DMS53 treated with DMSO at 0.1 percent for 48 hours (cell line): ENCODE measurements around the gene HGFAC.
"Not testable (repeated sequence)": the region's sequence is repeated elsewhere in the genome, so short reads cannot be mapped to it uniquely, and the experiment has no call there.

ENCODE experiments used
- DNase-seq: peaks from one replicate; lab custom pipeline; 2025; ENCODE audit not compliant: unreplicated experiment; lab: John Stamatoyannopoulos, UW

HGFAC gene

DNA sequence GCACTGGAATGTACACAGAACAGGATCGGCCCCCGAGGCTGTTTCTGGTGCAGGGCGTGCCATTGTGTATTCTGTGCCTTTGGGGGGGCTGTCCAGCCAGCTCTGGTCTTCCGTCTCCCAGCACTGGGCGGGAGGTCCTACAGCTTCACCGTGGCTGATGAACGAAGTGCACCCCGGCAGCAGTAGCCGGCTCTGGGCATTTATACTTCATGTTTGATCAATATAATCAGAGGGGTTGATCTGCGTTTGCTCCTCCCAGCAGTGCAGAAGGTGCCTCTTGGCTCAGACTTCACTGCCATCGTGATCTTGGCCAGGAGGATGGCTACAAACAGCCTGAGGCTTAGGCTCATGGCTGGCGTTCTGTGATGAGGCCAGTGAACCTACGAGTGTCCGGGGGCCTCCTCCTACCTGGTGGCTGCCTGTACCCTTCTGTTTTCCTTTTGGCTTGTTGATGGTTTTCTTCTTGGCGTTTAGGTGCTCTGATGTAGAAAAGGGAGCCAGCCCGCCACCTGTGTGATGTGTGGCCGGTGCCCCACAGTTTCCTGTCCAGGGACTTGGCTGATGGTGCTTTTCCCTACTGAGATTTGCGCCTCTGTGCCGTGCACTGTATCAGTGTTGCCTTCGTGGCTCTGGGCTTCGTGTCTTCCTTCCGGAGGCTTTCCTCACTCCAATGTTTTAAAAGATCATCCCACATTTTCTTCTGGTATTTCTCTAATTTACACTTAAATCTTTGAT lies 31.2 kb upstream of the HGFAC start:
- DNase-seq: no peak

DNA sequence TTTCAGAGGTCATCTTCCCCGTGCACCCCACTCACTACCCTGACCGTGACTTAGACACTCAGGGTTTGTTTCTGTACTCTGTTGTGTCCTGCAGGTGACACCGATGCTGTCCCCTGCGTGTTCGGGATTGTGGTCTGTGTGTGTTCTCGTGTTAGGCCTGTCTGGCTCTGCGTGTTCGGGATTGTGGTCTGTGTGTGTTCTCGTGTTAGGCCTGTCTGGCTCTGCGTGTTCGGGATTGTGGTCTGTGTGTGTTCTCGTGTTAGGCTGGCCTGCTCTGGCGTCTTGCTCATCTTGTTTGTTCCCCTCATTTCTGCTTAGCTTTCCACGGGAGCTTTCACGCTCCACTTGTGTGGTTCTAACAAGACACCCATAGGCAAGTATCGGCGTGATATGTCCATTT lies 30.6 kb upstream of the HGFAC start:
- not testable (repeated sequence) for DNase-seq

DNA sequence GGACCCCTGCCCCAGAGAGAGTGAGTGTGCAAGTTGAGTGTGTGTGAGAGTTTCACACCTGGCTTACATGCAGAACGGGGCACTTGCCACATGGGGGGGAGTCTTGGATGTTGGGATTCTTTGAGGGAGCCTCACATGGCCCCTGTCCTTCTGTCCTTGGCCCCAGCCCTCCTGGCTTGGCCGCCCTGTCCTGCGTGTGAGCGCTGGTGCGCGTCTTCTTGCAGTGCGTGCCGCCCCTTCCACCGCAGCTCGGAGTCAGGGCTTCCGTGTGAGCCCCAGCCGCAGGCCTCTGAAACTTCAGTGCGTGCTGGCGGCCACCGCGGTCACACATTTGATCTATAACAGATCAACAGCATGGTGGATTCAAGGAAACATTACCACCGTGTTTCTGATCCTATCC lies 30.1 kb upstream of the HGFAC start:
- no peak for DNase-seq

DNA sequence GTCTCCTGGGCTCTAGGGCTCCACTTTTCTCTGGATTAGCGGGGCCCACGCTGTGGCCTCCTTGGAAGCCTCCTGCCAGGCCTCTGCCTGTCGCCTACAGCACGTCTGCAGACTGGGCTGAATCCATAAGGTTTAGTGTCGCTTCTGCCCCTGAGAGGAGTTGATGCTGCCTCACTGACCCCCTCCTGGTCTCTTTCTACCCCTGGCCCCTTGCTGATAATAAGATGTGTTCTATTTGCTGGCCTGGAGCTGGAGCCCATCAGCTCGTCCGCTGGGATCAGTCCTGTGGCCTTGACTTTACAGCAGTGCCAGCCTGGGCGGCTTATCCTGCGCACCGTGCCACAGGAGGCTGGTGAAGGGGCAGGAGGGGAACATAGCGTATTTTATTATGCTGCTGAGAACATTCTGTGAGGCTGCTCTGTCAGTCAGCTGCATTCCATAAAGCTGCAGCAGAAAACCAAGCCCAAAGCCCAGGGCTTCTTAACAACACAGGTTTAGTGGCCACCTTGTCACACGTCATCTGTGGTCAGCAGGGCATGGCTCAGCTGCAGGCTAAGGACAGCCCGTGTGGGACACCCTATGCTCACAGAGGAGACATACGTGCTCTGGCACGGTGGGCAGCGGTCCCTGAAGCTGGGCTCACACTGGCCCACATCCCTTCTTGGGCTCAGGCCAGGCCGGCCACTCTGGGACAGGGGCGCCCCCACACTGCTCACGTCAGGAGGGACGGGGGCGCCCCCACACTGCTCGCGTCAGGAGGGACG lies 29.3 kb upstream of the HGFAC start:
- DNase-seq: no peak

DNA sequence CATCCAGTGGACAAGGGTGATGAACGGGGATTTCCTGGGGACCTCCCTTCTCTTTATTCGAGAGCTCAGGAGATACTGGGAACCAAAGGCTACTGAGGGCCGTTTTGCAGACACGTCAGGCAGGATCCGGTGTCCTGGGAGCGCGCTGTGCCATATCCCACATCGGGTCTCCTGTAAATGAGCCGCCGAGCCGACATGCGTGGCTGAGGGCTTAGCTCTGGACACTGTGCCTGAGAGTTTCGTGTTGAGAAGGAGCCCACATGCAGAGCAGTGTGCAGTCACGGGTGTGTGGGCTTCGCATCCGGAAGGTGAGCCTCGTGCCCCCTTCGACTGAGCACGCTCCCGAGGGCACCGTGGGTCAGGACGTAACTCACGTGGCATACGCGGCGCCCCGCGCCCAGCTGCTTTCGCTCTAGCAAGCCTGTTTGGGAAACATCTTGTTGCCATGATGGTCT lies 28.5 kb upstream of the HGFAC start:
- no peak for DNase-seq

DNA sequence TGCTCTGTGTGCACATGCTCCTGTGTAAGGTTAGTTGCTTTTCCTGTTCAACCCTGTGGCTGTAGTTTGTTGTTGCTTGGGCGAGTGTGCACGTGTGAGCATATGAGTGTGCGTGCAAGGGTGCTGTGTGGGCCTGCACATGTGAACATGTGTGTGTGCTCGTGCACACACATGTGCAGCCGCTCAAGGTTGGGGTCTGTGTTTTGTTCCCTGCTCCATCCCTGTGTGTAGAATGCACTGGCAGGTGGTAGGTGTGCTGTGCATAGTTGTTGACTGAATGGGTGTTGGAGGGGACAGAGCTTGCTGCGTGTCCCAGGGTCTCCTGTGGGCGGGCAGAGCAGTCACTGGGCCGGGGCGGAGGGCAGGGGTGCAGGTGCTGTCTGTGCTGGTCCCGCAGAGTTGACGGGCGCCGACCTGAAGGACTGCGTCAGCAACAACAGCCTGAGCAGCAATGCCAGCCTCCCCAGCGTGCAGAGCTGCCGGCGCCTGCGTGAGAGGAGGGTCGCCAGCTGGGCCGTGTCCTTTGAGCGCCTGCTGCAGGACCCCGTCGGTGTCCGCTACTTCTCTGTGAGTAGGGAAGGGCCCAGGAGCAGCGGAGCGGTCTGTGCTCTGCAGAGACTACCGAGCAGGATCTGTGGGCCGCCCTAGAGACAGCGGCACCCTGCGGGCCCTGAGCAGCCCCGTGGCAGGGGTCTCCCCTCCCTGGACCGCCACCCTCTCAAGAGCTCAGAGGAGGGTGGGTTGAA lies 27.9 kb upstream of the HGFAC start:
- DNase-seq: no peak

DNA sequence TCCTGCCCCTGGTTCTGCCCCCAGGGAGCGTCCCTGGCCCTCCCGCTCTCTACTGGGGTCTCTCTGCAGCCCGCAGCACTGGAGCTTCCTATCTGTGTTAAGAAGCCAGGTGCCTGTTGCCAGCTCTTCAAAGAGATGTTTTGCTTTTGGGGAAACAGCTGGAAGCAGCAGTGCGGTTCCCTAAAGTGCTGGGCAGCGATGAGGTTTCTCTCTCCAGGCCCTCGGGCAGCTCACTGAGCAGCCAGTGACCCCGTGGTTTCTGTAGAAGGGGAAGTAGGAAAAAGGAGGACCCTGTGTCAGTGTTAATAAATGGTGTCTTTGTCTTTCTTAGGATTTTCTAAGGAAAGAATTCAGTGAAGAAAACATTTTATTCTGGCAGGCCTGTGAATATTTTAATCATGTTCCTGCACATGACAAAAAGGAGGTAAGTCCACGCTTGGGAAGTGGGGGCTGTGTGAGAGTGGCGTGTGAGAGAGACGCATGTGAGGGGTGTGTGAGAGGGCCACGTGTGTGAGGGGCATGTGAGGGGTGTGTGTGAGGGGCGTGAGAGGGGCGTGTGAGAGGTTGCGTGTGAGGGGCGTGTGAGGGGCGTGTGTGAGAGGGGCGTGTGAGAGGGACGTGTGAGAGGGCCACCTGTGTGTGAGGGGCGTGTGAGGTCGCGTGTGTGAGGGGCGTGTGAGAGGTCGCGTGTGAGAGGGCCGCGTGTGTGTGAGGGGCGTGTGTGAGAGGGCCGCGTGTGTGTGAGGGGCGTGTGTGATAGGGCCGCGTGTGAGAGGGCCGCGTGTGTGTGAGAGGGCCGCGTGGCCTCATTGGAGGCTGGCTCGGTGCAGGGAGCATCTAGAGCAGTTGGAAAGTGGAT lies 27.1 kb upstream of the HGFAC start:
- no peak for DNase-seq

DNA sequence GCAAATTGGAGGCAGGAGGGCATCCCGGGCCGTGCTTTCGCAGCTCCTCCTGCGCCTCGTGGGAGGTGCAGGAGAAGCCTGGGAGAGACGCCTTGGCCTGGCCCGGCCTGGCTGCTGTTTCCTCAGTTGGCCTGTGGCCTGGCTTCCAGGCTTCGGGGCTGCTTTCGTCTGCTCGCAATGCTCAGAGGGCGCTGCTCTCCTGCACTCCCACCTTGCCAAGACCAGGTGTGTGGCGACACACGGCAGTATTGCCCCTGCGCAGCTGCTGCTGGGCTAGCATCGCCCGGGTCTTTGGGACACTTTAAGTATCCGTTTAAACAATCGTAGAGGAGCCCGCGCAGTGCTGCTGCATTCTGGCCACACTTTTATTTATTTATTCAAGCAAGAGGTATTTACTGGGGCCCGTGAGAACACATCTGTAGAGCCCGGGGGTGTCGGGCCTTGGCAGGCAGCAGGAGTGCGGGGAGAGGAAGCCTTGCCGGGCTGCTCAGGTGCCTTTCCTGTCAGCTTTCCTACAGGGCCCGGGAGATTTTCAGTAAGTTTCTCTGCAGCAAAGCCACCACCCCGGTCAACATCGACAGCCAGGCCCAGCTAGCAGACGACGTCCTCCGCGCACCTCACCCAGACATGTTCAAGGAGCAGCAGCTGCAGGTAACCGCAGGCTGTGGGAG lies 26.2 kb upstream of the HGFAC start:
- no peak for DNase-seq

DNA sequence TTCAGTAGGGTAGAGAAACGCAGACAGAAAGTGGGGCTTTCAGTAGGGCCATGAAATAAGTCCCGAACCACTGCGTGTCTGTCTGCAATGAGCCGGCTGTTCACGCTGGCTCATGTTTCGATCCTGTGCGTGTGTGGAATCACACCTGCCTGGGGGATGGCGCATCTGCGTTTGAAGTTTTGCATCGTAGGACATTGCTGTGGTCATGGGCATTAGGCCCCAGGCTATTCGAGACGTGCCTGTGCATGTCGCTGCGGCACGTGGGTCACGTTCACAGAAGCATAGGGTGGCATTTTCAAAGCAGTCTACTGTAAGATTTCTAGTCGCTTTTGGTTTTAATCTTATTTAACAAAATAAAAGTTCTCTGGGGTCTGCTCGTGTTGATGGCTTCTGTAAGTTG lies 25.5 kb upstream of the HGFAC start:
- no peak for DNase-seq

DNA sequence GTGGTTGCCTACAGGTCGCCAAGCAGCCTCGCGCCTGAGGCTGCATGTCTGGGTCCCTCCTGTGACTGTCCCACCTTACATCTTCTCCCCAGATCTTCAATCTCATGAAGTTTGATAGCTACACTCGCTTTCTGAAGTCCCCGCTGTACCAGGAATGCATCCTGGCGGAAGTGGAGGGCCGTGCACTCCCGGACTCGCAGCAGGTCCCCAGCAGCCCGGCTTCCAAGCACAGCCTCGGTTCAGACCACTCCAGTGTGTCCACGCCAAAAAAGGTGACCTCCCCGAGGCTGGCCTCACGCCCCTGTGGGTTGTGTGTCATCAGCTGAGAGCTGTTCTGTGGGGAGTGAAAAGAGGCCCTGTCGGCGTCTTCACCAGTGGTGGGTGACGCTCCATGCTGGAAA lies 24.9 kb upstream of the HGFAC start:
- DNase-seq: no peak

DNA sequence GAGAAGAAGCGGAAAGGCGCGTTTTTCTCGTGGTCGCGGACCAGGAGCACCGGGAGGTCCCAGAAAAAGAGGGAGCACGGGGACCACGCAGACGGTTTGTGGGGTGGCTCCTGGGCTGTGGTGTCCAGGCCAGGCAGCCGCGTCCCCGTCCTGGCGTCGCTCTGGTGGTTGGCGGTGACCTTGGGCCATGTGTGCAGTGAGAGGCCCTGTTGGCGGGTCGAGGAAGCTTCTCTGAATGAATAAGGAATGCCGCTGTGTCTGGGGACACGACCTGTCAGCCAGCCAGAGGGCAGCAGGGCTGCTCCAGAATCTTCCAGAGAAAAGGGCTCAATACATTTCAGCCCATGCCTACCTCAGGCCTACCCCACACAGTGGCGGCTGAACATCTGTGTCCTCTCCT lies 24.3 kb upstream of the HGFAC start:
- no peak for DNase-seq

DNA sequence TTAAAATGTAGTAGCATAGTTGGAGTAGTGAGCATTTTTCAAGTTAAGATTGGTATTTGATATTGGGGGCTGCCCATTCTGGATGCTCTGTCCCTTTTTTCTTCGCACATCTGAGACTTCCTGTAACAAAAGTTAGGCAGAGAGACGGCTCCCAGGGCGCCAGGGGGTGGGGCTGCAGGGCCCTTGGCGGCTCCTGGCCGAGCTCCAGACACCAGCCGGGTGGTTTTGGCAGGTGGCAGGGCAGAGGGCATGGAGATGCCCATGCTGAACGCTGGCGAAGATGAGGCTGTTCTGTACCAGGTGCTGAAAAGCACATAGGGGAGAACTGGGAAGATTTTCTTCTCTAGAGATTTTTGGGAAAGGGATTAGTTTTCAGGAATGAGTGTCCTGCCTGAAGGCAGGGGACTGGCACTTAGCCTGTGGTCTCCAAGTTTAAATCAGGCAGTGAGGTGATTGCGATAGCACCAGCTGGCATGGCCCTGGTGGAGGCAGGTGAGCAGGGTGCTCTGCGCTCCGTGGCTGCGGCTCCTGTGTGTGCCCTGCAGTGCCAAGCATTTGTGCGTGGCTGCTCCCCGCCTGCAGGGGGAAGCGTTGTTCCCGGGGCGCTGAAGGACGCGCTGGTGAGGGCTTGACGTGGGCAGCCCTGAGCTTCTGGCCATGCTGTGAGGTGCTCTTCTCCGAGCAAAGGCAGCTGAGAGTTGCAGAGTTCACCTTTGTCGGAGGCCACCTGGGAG lies 23.6 kb upstream of the HGFAC start:
- no peak for DNase-seq

DNA sequence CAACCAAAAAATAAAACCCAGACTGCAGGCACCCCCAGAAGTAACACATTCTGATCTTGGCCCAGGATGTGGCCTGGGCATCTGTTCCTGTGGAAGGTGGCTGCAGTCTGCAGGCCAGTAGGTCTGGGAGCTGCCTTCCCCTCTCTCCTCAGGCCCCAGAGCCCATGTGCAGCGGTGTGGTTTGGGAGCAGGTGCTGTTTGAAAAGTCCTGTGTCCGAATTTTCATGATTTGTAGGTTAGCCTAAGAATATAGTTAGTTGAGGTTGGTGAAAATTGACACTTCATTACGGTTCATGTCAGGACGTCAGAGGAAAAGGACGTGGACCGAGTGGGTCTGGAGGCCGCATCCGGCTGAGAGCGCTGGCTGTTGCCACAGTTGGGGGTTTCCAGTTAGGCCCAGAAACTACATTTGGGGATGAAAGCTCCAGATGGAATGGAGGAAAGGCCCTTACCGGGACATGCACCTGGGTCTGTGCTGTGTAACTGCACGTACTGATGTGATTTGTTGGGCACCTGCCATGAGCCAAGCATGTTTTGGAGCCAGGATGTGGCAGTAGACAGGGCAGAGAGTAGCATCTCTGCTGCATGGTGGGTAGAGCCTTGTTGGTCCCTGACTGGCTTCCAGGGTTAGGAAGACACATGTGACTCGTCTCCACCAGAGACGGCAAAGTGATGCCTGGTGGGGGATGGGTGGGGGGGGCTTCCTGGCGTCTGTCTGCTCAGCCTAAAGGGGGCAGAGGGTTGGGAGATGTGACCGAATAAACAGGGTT lies 21.7 kb upstream of the HGFAC start:
- DNase-seq: no peak

DNA sequence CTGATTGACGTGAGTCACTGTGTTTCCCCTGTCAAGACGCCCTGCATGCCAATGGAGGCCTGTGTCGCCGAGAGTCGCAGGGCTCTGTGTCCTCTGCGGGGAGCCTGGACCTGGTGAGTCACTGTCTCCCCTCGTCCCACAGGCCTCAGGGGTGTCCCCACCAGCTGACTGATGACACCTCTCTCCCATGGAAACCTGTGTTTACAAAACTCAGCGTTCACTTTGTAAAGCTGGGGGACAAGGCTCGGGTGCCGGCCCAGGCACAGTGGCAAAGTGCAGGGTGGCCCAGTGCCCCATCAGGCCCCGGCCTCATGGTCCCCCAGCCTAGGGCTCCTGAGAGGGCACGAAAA lies 21.2 kb upstream of the HGFAC start:
- DNase-seq: no peak

DNA sequence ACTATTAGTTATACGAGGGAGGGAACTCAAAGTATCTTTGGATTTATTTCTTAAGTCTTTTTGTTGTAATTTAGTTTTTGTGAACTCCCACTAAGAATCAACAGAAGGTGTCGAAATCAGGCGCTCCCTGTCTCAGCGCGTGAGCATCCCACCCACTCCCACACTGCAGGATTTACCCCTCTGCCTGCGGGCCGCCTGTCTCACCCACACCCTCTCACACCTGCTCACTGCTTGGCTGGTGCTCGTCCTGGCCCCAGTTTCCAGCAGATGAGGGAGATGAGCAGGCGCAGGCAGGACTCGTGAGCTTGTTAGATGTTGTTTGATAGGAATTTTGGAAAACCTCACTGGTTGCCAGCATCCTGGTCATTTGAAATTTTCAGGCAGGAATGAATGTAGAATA lies 20.8 kb upstream of the HGFAC start:
- no peak for DNase-seq

DNA sequence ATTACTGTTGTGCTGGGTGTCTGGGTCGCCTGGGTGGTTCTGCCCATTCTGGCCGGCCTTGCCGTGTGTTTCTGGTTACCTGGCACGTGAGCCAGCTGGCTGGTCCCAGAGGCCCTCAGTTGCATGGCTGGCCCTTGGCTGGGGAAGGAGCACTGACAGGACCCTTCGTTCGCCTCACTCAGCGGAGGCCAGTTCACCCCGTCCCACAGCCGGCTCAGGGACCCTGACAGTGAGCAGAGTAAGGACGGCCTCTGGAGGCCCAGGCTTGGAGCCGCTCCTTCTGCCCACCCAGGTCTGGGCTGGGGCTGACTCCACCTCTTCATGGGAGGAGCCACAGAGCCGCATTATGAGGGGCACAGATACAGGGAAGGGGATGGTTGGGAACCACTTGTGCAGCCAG lies 20.3 kb upstream of the HGFAC start:
- no peak for DNase-seq

DNA sequence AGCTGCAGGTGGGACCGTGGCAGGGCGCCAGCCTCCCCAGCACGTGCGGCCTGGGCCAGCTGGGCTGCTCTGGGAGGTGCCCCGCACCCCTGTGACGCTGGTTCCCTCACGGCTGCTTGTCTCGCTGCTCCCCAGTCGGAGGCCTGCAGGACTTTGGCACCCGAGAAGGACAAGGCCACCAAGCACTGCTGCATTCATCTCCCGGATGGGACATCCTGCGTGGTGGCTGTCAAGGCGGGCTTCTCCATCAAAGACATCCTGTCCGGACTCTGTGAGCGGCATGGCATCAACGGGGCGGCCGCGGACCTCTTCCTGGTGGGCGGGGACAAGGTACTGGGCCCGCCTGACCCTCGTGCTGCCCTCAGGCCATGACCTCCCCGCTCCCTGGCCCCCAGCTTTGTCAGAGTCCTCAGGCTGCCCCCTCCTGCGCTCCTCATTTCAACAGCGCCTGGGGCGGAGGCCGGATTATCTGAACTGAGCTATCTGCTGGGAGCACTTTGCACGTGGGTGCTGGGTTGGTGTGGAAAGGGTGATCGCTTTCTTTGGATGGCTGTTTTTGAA lies 19.4 kb upstream of the HGFAC start:
- no peak for DNase-seq

DNA sequence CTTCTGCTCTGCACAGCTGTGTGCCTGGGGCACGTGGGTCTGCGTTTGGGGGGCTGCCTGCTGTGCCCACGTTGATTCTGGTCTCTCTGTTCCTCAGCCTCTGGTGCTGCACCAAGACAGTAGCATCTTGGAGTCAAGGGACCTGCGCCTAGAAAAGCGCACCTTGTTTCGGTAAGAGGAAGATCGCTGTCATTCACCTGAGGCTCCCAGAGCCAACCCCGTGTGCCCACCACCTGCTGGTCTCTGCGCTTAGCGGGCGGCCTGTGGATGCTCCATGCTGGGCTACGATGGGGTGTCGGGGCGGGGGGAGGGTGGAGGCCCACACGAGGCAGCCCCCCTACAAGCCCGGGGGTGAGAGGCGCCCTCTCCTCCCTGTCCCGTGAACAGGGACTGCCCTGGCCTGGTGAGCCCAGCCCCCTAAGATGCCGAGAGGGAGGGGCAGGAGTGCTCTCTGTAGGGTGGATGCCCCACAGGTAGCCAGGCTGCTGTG lies 18.9 kb upstream of the HGFAC start:
- no peak for DNase-seq

DNA sequence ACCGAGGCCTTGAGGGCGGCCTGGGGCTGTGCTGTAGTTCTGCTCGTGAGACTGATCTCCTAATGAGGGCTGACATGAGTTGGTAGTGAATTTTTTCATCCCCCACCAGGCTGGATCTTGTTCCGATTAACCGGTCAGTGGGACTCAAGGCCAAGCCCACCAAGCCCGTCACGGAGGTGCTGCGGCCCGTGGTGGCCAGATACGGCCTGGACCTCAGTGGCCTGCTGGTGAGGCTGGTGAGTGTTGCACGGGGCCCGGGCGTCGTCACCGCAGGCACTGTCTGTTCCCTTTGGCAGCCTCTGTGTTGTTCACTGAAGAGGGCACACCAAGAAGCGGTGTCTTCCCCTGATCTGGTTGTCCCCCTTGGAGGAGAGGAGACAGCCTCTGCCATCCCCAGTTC lies 18.4 kb upstream of the HGFAC start:
- DNase-seq: no peak
